Activated effector memory CD4-positive, alpha-beta T cell treated with Interleukin-2 at 50 U/mL for 16 hours (primary cell): ENCODE measurements around the gene WEE2.

Experiments used
- DNase-seq: peaks from one replicate; pipeline ENCODE4 v3.0.0-alpha.2; 2020

Gene WEE2

DNA sequence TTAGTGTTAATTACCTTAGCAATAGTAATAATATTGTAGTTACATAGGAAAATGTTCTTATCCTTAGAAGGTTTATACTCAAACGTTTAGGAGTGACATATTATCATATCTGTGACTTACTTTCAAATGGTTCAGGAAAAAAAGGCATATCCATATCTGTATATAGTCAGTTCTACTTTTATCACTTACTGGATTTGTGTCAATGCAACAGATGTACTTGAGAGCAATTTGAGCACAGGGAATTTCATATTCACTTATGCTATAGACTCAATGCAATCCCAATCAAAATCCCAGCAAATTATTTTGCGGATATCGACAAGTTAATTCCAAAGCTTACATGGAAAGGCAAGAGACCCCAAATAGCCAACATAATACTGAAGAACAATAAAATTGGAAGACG, 16.2 kb upstream of the WEE2 start:
- DNase-seq, result no peak

DNA sequence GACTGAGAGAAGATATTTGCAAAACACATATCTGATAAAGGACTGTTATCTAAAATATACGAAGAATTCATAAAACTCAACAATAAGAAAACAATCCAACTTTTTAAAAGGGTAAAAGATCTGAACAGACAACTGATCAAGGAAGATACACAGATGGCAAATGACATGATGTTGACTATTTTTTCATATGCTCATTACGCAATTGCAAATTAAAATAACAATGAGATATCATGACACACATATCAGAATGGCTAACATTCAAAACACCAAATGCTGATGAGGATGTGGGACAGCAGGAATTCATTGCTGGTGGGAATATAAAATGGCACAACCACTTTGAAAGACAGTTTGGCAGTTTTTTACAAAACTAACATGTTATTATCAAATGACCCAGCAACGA, 15.1 kb upstream of the WEE2 start:
- no peak for DNase-seq

- DNase-seq, result no peak
Observed at GRCh38 chr7:141695803-141696289, 12.3 kb upstream of the WEE2 start.

DNA sequence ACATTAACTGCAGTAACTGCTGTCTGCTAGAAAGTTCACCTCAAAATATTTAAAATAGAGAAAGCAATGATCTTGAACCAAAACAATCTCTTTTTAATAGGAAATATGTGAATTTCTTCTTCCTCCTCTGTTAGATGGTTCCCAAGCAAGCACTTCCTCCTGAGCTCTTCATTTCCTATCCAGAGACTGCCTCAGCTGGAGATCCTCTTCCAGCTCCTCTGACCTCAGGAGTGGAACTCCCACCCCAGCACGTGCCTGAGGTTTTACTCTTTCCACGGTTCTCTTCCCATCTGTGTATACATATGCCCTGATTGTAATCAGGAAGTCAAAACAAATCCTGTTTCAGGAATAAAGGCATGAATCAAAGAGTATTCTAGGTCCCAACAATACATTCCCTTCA, 11.8 kb upstream of the WEE2 start:
- no peak for DNase-seq

DNA sequence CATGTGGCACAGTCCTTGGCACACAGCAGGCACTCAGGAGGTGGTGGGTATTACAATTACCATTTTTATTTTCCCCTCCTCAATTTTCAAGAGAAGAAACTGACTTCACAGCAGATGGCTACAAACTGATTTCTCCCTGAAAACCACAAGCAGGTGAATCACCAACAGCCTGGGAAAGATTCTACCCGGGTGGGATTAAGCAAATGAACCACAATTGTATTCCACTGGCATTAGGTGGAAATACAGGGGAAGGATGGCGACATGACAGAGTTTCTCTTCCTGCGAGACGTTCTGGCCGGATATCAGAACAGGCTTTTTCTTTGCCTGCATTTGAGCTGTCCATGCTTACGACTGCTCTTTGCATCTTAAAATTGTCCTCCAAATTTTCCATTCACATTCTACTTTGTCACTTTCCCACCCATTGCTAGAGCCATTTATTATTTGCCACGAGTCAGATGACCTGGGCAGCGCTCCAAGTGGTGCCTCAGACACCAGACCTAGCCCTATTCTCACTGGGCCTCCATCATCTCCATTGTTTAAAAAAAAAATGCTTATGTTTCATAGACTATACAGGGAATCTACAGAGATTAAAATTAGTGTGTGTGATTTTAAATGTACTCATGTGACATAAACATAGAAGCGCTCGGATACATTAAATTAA, 10.8 kb upstream of the WEE2 start:
- no peak for DNase-seq

DNA sequence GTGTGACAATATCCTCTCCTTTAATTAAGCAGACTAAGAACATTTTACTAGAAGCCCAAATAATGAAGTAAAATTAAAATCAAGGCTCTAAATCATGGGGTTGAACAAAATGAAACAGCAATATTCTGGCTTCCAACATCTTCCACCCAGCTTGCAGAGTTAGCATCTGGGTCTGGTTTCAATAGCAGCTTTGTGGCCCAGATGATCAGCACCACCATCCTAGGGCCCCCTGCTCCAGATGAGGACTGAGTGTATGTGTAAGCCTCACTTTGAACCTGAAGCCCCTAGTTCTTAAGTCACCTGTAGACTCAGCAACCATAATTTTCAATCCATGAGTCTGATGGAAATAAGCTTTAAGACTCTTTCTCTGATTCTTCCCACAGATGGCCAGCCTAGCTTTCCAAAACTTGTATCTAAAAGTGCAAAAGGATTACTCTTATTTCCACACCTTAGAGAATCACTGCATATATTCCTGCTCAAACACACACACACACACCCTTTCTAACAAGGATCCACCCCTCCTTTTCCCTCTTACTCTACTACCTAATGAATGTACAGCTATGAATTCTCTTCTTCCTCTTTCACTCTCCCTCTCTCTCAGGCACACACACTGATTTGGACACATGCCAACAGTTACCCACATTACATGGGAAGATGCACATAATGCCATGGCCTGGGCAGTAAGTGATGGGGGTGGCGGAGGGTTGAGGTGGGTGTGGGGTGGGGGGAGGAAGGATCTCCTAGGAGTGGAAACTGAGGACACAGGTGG, 9.7 kb upstream of the WEE2 start:
- no peak for DNase-seq

- DNase-seq, result no peak
Observed at GRCh38 chr7:141699860-141700259, 8.3 kb upstream of the WEE2 start.

- DNase-seq, result no peak
Observed at GRCh38 chr7:141700296-141700847, 7.8 kb upstream of the WEE2 start.

- no peak for DNase-seq
Observed at GRCh38 chr7:141700848-141701371, 7.2 kb upstream of the WEE2 start.

GRCh38 chr7:141701489-141702046, 6.6 kb upstream of the WEE2 start:
- peak; percentile 53 for DNase-seq

DNA sequence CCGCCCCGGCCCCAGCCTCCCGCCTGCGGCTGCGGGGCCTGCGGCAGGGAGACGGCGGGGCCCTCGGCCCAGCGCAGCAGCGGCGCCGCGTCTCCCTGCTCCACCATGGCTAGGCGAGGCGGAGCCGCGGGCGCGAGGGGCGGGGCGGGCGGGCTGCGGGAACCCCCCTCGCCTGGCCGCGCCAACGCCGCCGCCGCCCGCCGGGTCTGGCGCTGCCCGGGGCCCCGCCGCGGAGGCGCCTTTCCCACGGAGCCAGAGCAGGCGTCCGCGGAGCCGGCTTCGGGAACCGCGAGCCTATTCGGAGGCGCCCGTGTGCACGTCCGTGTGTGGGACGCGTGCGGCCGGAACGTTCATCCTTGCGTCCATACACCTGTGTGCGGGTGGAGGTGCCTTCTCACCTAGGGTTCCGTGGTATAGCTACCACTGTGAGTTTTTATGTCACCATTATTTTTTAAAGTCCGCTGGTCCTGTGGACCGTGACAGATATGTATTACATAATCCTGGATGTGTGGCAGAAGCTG, 6.0 kb upstream of the WEE2 start, which contains the start of gene DENND11:
TSS of gene DENND11 (minus strand) at position 120 of the 521 bp plus-strand sequence. CDS start at position 107, 13 bp downstream.
- DNase-seq, result peak; percentile 36

DNA sequence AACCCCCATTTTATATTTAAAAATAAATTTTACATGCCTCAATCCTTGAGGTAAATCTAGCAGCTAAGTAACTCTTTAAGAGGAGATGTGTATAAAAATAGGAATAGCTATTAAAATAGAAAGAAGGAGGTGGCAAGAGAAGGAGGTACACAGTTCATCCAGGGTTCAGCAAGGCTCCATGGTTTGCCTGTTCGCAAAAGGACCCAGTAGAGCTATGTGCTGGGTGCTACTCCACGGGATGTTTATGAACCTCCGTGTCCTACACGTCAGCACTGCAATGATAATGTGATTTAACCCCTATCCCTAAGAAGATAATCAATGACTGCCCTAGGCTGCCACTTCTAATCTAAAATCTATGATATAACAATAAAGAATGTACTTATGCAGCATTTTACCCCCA, 5.3 kb upstream of the WEE2 start:
- DNase-seq, result no peak

GRCh38 chr7:141704112-141704511, 4.0 kb upstream of the WEE2 start:
- no peak for DNase-seq

- DNase-seq, result no peak
Observed at GRCh38 chr7:141704741-141705140, 3.4 kb upstream of the WEE2 start.

- no peak for DNase-seq
Observed at GRCh38 chr7:141706239-141707064, 1.7 kb upstream of the WEE2 start.

DNA sequence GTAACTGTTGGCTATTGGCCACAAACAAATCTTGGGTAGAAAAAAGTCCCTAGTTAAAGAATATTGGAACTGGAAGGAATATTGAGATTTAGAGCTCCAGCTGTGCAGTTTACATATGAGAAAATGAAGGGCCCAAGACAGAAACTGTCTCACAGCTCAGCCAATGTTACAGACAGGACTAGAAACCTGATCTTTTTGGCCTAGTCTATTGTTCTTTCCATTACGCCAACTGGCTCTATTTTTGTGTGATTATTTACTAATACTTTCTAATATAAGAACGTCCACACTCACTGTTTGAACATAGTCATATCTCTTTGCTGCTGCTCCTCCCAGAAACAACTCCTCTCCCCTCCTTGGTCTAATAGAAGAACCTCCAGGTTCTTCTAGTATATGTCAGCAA, 1.2 kb downstream of the WEE2 start:
- DNase-seq, result no peak

- no peak for DNase-seq
Observed at GRCh38 chr7:141709749-141710148, 1.6 kb downstream of the WEE2 start.

DNA sequence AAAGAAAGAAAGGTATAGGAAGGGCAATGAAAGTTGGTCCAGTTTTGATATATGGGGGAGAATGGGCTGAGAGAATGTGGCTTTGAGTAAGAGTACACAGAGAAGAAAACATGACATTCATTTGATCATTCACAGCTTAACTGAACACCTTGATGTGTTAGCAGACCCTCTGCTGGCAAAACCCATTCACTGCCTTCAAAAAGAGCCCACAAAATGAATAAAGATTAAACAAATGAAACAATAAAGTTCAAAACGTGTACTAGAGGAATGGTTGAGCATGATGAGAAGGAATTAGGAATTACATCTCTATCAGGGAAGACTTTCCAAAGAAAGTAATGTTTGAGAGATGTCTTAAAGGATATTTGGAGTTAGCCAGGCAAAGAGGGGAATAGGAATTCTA, 2.1 kb downstream of the WEE2 start:
- DNase-seq, result no peak

DNA sequence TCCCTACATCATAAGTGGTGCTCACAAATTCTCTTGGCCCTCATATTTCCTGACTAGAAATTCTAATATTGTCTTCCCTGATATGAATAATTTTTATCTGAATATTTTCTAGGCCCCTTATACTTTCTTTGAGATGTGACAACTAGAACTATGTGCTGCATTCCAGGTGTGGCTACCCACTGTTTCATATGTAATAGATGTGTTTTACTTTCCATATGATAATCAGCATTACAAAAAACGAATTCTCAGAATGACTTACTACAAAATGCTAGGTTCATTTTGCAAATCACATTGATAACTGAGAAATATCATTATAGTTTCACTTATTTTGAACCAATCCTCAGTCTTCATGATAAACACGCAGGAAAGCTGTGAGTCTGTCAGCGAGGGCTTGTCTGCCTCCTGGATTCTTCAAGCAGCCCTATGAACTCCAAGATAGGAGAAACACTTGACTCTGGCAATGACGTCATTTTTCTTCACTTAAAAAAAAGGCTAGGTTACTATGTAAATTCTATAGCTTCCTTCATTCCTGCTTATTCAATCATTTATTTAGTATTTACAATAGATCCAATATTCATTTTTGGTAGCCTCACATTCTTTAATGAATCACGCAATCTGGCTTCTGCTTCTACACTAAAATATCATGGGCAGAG, 4.6 kb downstream of the WEE2 start:
- DNase-seq, result no peak

- DNase-seq, result no peak
Observed at GRCh38 chr7:141713890-141714289, 5.7 kb downstream of the WEE2 start.

DNA sequence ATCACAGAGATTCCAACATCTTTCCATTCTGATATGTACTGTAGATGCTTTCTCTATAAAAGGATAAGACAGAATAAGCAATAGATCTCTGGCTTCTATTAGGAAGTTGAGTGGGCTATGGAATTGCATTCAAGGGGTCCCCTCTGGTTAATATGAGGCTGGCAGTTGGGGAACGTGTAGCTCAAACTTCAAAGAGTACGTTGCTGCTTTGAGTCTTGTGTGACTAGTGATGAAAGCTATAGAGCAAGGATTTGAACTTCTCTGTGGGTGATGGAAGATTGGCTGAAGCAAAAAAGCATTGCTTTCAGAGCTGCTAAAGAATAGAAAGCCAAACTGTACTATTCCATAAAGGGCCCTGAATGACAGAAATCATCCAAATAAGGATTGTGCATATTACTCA, 6.4 kb downstream of the WEE2 start:
- no peak for DNase-seq

GRCh38 chr7:141715018-141715417, 6.9 kb downstream of the WEE2 start:
- DNase-seq, result no peak
